Inflammatory macrophage treated with lipopolysaccharide for 4 hours (primary cell): ENCODE data around the gene CALM3.
A peak's percentile ranks its signal among the peaks of the same experiment; 100 is the strongest.

ENCODE experiments used
- DNase-seq: peaks from one replicate; pipeline ENCODE4 v3.0.0-alpha.2; 2020

The CALM3 gene

GRCh38 chr19:46600384-46601317, 479 bp upstream of the CALM3 start:
- peak; percentile 97 for DNase-seq

GRCh38 chr19:46602392-46603194, 1.5 kb downstream of the CALM3 start:
- no peak for DNase-seq

GRCh38 chr19:46603195-46603637, 2.1 kb downstream of the CALM3 start:
- no peak for DNase-seq

GRCh38 chr19:46603752-46604231, 2.7 kb downstream of the CALM3 start:
- no peak for DNase-seq

DNA sequence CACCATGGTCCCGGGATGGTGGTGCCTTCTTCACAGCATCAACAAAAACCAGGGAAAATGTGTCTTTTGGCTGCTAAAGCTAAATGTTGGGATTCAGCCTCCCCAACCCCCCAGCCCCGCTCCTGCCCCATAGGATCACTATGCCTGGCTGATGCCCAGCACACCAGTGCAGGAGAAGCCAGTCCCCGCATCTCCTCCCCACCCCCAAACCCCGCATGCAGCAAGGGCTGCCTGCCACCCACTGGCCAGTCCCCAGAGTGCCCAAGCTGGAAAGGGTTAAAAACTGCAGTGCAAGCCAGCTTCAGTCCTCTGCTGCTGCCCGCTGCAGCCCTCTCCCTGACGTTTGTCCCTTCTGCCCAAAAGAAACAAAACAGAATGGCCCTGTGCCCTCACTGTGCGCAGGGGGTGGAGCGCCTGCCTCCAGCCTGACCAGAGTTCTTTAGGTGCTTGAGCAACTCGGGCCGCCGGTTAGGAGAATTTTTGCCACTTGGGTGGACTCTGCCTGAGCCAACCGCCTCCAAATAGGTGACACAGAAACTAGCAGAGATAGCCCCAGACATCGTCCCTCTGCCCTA, 3.7 kb downstream of the CALM3 start:
- DNase-seq: no peak

DNA sequence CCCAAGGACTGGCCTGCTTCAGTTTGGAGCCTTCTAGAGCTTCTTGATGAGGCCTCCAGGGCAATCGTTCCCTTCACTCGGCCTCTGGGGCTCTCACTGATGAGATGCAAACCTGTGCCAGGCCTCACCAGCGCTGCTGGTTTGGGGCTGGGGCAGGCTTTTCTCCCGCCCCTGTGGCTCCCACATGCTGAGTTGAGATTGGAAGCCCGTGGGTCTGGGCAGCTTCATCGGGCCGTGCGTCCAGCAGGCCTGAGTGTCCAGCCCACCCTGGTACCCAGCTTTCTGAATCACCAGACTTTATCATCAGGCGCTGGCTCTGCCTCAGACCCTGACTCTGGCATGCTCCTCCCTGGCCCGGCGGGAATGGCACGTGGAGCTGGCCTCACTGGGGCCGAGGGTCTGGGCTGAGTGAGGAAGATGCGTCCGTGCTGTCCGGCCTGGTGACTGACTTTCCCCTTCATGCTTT, 4.3 kb downstream of the CALM3 start:
- no peak for DNase-seq

GRCh38 chr19:46606019-46606418, 4.9 kb downstream of the CALM3 start:
- no peak for DNase-seq

GRCh38 chr19:46606681-46607447, 5.7 kb downstream of the CALM3 start:
- no peak for DNase-seq

- DNase-seq: no peak
Observed at GRCh38 chr19:46607448-46607841, 6.3 kb downstream of the CALM3 start.

GRCh38 chr19:46608178-46608577, 7.0 kb downstream of the CALM3 start:
- no peak for DNase-seq

DNA sequence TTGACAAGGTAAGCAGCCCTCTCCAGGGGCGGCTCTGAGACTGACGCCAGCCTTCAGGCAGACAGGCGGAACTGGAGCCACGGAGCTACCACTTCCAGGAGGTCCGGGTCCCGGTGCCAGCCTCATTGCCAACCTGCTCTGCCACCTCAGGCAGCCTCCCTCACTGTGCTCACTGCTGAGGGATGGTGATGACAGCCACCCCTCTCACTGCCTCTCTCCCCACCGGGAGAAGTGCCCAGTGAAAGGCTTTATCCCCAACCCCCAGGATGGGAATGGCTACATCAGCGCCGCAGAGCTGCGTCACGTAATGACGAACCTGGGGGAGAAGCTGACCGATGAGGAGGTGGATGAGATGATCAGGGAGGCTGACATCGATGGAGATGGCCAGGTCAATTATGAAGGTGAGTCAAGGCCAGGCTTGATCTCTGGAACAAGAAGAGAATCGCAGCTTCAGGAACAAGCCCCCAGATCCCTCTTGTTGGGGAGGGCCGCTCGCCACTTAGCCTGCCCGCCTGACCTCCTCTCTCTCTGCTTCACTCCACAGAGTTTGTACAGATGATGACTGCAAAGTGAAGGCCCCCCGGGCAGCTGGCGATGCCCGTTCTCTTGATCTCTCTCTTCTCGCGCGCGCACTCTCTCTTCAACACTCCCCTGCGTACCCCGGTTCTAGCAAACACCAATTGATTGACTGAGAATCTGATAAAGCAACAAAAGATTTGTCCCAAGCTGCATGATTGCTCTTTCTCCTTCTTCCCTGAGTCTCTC, 7.6 kb downstream of the CALM3 start:
- no peak for DNase-seq

- DNase-seq: no peak
Observed at GRCh38 chr19:46609511-46610412, 8.6 kb downstream of the CALM3 start.

DNA sequence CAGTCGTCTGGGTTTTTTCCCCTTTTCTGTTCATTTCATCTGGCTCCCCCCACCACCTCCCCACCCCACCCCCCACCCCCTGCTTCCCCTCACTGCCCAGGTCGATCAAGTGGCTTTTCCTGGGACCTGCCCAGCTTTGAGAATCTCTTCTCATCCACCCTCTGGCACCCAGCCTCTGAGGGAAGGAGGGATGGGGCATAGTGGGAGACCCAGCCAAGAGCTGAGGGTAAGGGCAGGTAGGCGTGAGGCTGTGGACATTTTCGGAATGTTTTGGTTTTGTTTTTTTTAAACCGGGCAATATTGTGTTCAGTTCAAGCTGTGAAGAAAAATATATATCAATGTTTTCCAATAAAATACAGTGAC, 9.3 kb downstream of the CALM3 start:
- no peak for DNase-seq

GRCh38 chr19:46610851-46611770, 10.0 kb downstream of the CALM3 start:
- peak; percentile 53 for DNase-seq

GRCh38 chr19:46611776-46612175, 10.6 kb downstream of the CALM3 start:
- DNase-seq: no peak

- no peak for DNase-seq
Observed at GRCh38 chr19:46613525-46613924, 12.4 kb downstream of the CALM3 start.

- DNase-seq: peak; percentile 80
Observed at GRCh38 chr19:46614114-46614722, 13.1 kb downstream of the CALM3 start.

GRCh38 chr19:46615966-46616365, 14.8 kb downstream of the CALM3 start:
- no peak for DNase-seq
